GM19023 (cell line): ENCODE measurements around the gene SCN10A.

Experiments
- ATAC-seq: cut with Tn5 transposase; IDR thresholded peaks from one replicate; pipeline ENCODE4 v1.9.1; 2021; ENCODE audit warnings: mild to moderate bottlenecking, moderate library complexity; ENCODE audit not compliant: unreplicated experiment

SCN10A gene

DNA sequence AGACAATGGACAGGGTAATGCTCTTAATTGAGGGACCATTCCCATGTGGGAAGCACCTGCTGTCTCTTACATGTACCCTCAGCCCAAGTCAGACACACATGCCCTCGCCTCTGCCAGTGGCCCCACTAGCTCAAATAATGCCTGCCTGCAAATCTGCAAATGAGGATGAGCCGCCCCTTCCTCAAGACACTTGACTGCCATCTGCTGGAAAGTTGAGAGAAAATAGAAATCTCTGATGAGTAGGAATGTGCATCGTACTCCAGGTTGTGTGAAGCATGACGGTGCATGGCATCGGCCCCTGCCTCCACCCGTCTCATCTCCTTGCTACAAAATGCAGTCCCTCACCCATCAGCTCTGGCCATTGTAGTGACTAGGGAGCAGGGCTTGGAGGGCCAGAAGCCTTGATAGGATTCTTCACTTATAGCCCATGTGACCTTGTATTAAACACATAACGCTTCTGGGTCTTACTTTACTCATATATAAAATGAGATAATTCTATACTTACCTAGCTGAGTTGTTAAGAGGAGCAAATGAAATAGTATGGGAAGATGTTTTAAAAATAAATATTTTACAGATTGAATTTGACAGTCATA lies 160.2 kb downstream of the SCN10A start:
- no peak for ATAC-seq

DNA sequence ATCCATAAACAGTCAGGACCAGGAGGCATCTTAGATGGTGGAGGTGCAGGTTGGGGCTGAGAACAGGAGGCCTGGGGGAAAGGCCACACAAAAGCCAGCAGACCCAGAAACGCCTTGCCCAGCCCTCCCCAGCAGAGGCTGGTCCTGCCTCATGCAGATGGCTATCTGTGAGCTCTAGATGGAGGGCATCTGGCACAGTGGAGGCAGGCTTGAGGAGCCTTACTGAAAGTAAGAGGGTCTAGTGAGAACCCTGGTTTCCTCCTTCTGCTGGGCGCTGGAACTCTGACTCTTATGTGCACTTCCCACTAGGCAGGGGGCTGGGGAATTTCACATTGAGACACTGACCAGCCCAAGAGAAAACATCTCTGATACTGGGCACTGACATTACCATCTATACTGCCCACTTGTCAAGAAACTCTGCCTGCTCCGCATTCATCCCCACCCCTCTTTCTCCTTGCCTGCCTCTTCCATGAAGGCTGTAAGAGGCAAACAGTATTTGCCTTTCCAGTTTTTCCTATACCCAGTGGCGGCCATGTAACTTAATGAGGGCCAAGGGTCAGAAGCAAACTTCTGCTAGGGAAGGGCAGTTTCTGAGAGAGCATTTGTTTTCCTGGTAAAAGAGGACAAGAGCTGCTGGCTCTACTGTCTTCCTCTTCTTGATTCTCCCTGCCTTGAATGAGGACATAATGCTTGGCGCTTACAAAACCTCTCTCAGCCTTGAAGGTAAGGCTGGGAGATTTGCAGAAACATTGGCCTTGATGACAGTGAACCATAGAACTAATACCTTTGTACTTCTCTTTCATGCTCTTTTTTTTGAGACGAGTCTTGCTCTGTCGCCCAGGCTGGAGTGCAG lies 162.1 kb downstream of the SCN10A start:
- no peak for ATAC-seq

GRCh38 chr3:38652934-38653333 lies 163.1 kb downstream of the SCN10A start:
- ATAC-seq: no peak

GRCh38 chr3:38651153-38651789 lies 164.7 kb downstream of the SCN10A start:
- peak; percentile 62 for ATAC-seq

DNA sequence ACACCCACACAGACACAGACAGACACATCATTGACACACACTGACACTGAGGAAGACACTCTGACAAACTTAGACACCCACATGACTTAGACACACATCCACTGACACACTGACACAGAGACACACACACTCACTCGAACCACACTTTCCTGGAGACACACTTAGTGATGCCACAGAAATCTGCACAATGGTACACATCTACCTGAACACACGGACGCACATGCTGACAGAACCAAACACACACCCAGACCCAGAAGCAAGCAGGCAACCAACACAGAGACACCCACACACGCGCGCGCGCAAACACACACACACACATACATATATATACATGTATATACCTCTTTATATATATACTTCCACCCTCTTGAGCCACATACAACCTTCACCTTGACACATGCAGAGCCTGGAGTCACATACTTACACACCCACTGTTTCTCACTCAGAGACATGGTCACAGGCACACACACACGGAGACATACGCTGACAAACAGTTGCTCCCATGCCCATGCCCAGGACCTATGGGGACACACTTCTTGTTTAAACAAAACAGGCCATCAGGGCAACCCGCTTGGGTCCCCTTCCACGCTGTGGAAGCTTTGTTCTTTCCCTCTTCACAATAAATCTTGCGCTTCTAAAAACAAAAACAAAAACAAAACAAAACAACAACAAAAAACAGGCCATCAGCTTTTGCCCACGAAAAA lies 165.6 kb downstream of the SCN10A start:
- no peak for ATAC-seq

DNA sequence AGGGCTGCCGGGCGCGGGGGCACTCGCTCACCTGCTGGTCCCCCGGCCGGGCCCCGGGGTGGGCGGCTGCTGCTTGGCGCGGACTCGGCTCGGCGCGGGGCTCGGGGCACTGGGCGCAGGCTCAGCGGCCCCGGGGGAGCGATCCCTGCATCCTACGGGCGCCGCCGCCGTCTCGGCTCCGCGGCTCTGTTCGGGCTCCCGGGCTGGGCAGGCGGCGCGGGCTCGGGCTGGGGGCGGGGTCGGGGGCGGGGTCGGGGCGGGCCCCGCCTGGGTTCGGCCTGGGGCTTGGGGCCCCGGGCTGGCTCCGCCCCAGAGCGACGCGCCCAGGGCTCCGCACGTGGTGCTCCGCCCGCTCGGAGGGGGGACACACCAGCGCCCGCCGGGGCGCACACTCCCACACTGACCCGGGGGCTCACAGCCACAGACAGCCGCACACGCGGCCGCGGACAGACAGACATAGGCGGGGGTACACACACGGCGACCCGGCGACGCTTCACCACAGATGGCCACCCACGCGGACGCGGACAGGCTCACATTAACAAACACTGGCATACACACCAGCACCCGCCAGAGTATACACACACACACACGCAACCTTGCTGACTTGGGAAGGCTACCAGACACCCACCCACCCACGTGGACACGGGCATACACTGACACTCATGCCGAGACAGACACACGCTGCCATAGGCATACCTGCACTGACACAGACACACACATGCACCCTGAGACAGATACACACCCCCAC lies 166.3 kb downstream of the SCN10A start, which contains the start of gene SCN5A:
SCN5A (minus strand) TSS at position 188 of the 748 bp plus-strand sequence. CDS start 16,380 bp downstream, outside the sequence.
- ATAC-seq: peak; percentile 67

DNA sequence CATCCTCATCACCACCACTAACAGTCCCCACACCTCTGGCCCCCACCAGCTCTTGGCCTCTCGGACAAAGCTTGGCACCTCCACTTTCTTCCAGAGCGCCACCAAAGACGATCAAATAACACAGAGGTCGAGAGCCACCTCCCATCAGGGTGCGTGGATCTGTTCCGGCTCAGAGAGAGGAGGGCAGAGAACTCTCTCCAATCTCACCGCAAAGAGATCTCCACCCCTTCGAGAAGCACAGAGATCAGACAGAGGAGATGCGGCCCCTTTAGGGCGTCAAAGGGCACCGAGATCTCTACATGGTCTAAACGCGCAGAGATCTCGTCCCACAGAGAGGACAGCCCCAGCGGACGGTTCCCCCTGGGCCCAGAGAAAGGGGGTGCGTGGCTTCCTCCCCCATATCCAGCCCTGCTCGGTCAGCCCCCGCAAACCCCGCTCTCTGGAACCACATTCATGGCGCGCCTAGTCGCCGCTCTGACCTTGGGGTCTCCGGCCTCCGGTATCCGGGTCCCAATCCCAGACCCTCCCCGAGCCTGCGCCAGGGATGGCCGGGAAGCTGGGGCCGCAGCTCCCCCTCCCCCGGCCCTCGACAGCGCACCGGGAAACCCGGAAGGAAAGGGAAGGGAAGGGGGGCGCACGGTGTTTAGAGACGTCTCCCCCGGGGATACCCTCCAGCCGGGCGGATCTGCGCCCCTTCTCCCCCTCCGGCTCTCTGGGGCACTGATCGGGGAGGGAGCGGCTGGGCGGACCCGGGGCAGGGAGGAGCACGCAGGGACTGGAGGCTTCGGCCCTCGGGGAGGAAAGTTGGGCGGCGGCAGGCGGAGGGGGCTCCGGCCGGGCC lies 167.1 kb downstream of the SCN10A start:
- peak; percentile 2 for ATAC-seq

DNA sequence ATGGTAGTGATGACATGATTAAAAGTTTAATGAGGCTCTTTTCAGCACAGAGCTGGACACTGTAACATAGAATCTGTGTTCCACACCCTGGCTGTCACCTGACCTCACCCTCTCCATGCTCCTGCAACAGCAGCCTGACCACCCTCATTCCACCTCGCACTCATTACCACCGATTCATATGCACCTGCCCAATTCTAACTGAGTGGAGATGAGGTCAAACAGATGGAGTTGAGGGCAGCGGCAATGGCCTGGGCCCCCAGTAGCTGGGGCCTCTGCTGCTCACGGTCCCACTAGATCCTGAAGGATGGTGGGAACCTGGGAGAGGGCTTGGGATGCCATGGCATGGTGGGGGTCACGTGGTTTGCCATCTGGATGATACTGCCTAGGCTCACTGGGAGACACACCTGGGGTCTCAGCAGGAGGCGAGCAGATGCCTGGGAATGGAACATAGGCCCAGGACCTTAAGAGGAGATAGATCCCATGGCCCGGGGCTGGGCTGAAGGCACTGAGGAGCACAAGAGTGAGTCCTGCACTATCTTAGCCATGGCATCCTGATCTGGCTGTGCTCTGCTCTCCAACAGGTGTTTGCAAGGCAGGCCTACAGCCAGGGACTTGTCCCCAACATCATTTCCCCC lies 167.9 kb downstream of the SCN10A start:
- no peak for ATAC-seq

GRCh38 chr3:38647217-38647970 lies 168.6 kb downstream of the SCN10A start:
- no peak for ATAC-seq
